Measurements from ENCODE around the gene NOL7.

Gene NOL7

GRCh38 chr6:13573669-13574110, 41.4 kb upstream of the NOL7 start:
- peaks cover 5% of the 10 kb centered on the region; the same call in 1 of the 2 replicates for H3F3A ChIP-seq (ENCODE audit: control insufficient read depth, insufficient read depth)
- H3K9me3 ChIP-seq (ENCODE audit: control insufficient read depth, insufficient read depth, low read length): no peaks in the 10 kb centered on the region
- H3K4me1 ChIP-seq (ENCODE audit: control insufficient read depth, low read length): peaks cover 18% of the 10 kb centered on the region
- peak overlapping the region; percentile 89 for H3K27ac ChIP-seq (ENCODE audit: low read depth, low read length)
- H3K4me3 ChIP-seq (ENCODE audit: low read length): peak overlapping the region; percentile 92
- peaks cover 4% of the 10 kb centered on the region; the same call in 1 of the 2 replicates for H3K36me3 ChIP-seq (ENCODE audit: control insufficient read depth, low read length)
- H3K27me3 ChIP-seq (ENCODE audit: control insufficient read depth, low read length): peaks cover 6% of the 10 kb centered on the region; the same call in 1 of the 2 replicates
- no peaks in the 10 kb centered on the region for H3K9me2 ChIP-seq (replicated peaks; ENCODE audit: control insufficient read depth, low read length)
- H3K4me2 ChIP-seq (ENCODE audit: low read length): peak overlapping the region; percentile 96
- TF ChIP-seq EZH2phosphoT487 (IDR thresholded peaks at IDR 0.05; ENCODE audit: borderline replicate concordance, low read length) (no peak), CTCF (IDR thresholded peaks at IDR 0.05; ENCODE audit: low read depth, low read length, poor library complexity, severe bottlenecking) (no peak)
- peaks cover 23% of the 10 kb centered on the region for H3K79me2 ChIP-seq (ENCODE audit: control insufficient read depth, low read length)
- no peaks in the 10 kb centered on the region for H4K20me1 ChIP-seq (ENCODE audit: control insufficient read depth, insufficient read depth, low read depth, low read length)

GRCh38 chr6:13574149-13574570, 41.0 kb upstream of the NOL7 start:
- Histone ChIP-seq H3K9me3 (ENCODE audit: control insufficient read depth, insufficient read depth, low read length) (no peaks in the 10 kb centered on the region), H3K79me2 (ENCODE audit: control insufficient read depth, low read length) (peaks cover 23% of the 10 kb centered on the region), H3K4me3 (ENCODE audit: low read length) (peak overlapping the region; percentile 92), H3K4me2 (ENCODE audit: low read length) (peak overlapping the region; percentile 96), H3K27ac (ENCODE audit: low read depth, low read length) (peak overlapping the region; percentile 89), H3K4me1 (ENCODE audit: control insufficient read depth, low read length) (peaks cover 18% of the 10 kb centered on the region), H4K20me1 (ENCODE audit: control insufficient read depth, insufficient read depth, low read depth, low read length) (no peaks in the 10 kb centered on the region), H3K27me3 (ENCODE audit: control insufficient read depth, low read length) (peaks cover 4% of the 10 kb centered on the region; the same call in 1 of the 2 replicates), H3K36me3 (ENCODE audit: control insufficient read depth, low read length) (peaks cover 4% of the 10 kb centered on the region; the same call in 1 of the 2 replicates), H3F3A (ENCODE audit: control insufficient read depth, insufficient read depth) (peaks cover 5% of the 10 kb centered on the region; the same call in 1 of the 2 replicates), H3K9me2 (replicated peaks; ENCODE audit: control insufficient read depth, low read length) (no peaks in the 10 kb centered on the region)
- TF ChIP-seq EZH2phosphoT487 (IDR thresholded peaks at IDR 0.05; ENCODE audit: borderline replicate concordance, low read length) (no peak), CTCF (IDR thresholded peaks at IDR 0.05; ENCODE audit: low read depth, low read length, poor library complexity, severe bottlenecking) (peak; percentile 36)

DNA sequence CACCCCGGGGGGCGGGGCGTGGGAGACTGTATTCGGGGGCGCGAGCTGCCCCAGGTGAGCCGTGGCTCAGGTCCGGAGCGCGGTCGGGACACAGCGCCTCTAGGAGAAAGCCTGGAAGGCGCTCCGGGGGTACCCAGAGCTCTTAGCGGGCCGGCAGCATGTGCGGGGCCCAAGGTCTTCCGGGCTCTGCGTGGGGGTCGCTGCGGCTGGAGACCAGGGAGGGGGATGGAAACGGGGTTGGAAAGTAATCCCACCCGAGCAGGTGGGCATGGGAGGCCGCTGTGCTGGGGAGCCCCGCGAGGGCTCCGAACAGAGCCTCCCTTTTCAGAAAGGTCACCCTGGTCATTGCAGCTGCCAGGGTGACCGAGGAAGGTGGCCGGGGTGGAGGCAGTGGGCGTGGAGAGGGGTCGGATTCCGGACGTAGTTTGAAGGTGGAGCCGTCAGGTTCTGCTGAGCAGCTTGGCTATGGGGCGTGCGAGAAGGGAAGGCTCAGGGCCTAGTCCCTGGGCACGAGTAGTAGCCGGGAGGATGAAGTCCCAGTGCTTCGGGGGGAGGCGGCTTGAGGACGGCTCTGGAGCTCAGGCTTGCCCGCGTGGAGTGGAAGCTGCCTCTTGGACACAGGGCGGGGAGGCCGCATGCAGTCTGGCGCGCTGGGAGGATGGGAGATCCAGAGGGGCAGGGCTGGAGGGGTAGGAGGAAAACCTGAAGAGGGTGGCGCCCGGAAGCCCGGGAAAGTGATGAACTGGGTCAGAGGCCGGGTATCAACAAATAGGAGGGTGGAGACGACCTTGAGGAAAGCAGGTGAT, 40.4 kb upstream of the NOL7 start, which contains the start of gene SIRT5:
Gene SIRT5 (plus strand): TSS at position 31 of the 806 bp plus-strand sequence. CDS start 9,510 bp downstream, outside the sequence.
- TF ChIP-seq EZH2phosphoT487 (IDR thresholded peaks at IDR 0.05; ENCODE audit: borderline replicate concordance, low read length) (no peak), CTCF (IDR thresholded peaks at IDR 0.05; ENCODE audit: low read depth, low read length, poor library complexity, severe bottlenecking) (peak; percentile 89)
- no peaks in the 10 kb centered on the region for H3K9me3 ChIP-seq (ENCODE audit: control insufficient read depth, insufficient read depth, low read length)
- H3K36me3 ChIP-seq (ENCODE audit: control insufficient read depth, low read length): peaks cover 5% of the 10 kb centered on the region; the same call in 1 of the 2 replicates
- H4K20me1 ChIP-seq (ENCODE audit: control insufficient read depth, insufficient read depth, low read depth, low read length): no peaks in the 10 kb centered on the region
- H3K79me2 ChIP-seq (ENCODE audit: control insufficient read depth, low read length): peaks cover 23% of the 10 kb centered on the region
- H3K27me3 ChIP-seq (ENCODE audit: control insufficient read depth, low read length): no peaks in the 10 kb centered on the region
- H3K4me3 ChIP-seq (ENCODE audit: low read length): peak within 1 kb of the TSS; percentile 92
- H3K4me2 ChIP-seq (ENCODE audit: low read length): peak within 1 kb of the TSS; percentile 96
- H3F3A ChIP-seq (ENCODE audit: control insufficient read depth, insufficient read depth): peaks cover 5% of the 10 kb centered on the region; the same call in 1 of the 2 replicates
- peak within 1 kb of the TSS; percentile 89 for H3K27ac ChIP-seq (ENCODE audit: low read depth, low read length)
- H3K9me2 ChIP-seq (replicated peaks; ENCODE audit: control insufficient read depth, low read length): no peaks in the 10 kb centered on the region
- H3K4me1 ChIP-seq (ENCODE audit: control insufficient read depth, low read length): peaks cover 18% of the 10 kb centered on the region
